Fibroblast of lung (primary cell): ENCODE results near the gene LHX4. TPM values are rescaled to one million over a fixed set of nuclear protein-coding genes. Genes with fewer than 3 reads are reported as not detected.

Experiments used
- DNase-seq, 2 donors: peaks; one replicate each; pipeline versions ENCODE4 v3.0.0 to v3.0.0-alpha.2; 2010; ENCODE audit warnings: low read depth in 2 of 2
- H2AFZ ChIP-seq: 2 replicates; pipeline ENCODE4 v1.5.1; 2012; ENCODE audit warnings: low read length, control low read depth, inconsistent platforms
- H3K27ac ChIP-seq: 2 replicates; pipeline ENCODE4 v1.5.1; 2011; ENCODE audit warnings: low read length, control low read depth; ENCODE audit not compliant: insufficient read depth
- H3K27me3 ChIP-seq: 2 replicates; pipeline ENCODE4 v1.5.1; 2011; ENCODE audit warnings: mild to moderate bottlenecking, low read length; ENCODE audit not compliant: control insufficient read depth, insufficient read depth
- H3K36me3 ChIP-seq: 2 replicates; pipeline ENCODE4 v1.5.1; 2011; ENCODE audit warnings: low read length; ENCODE audit not compliant: control insufficient read depth, insufficient read depth
- H3K4me1 ChIP-seq: 2 replicates; pipeline ENCODE4 v1.5.1; 2011; ENCODE audit warnings: low read length; ENCODE audit not compliant: control insufficient read depth, insufficient read depth; ENCODE audit errors: extremely low read depth
- H3K4me2 ChIP-seq: 2 replicates; pipeline ENCODE4 v1.5.1; 2011; ENCODE audit warnings: low read length, control low read depth; ENCODE audit not compliant: insufficient read depth; ENCODE audit errors: extremely low read depth
- H3K4me3 ChIP-seq, 4 experiments: fragments of 200-600 bp in 1 of 4; sonication (generic) in 1 of 4; replicated peaks in 1 of 4; 2 replicates each; pipeline ENCODE4 v1.5.1; 2011 to 2016; ENCODE audit warnings: low read length in 4 of 4, low read depth in 3 of 4, mild to moderate bottlenecking in 3 of 4, control low read depth in 2 of 4, inconsistent platforms in 1 of 4, mixed read lengths in 1 of 4; ENCODE audit not compliant: insufficient read depth in 1 of 4; ENCODE audit errors: control extremely low read depth in 1 of 4
- H3K79me2 ChIP-seq: 2 replicates; pipeline ENCODE4 v1.5.1; 2012; ENCODE audit warnings: mild to moderate bottlenecking, low read length, inconsistent platforms; ENCODE audit not compliant: control insufficient read depth, insufficient read depth
- H3K9ac ChIP-seq: 2 replicates; pipeline ENCODE4 v1.5.1; 2011; ENCODE audit warnings: mild to moderate bottlenecking, low read length, control low read depth; ENCODE audit not compliant: insufficient read depth
- H3K9me3 ChIP-seq: 2 replicates; pipeline ENCODE4 v1.5.1; 2012; ENCODE audit warnings: low read depth, low read length; ENCODE audit not compliant: control insufficient read depth, insufficient read depth
- H4K20me1 ChIP-seq: 2 replicates; pipeline ENCODE4 v1.5.1; 2011; ENCODE audit warnings: low read length; ENCODE audit not compliant: control insufficient read depth, insufficient read depth; ENCODE audit errors: extremely low read depth
- CTCF ChIP-seq, 2 donors: IDR thresholded peaks in 1 of 2; conservative IDR thresholded peaks in 1 of 2; 1 replicate in 1 of 2; 2 replicates in 1 of 2; pipeline ENCODE4 v1.5.1; 2011 to 2012; ENCODE audit warnings: low read length in 2 of 2, control low read depth in 1 of 2, inconsistent platforms in 1 of 2, low read depth in 1 of 2, mild to moderate bottlenecking in 1 of 2
- EZH2 ChIP-seq: IDR thresholded peaks from 2 replicates; pipeline ENCODE4 v1.5.1; 2012; ENCODE audit warnings: low read length, control low read depth, mild to moderate bottlenecking; ENCODE audit errors: missing control alignments
- polyA plus RNA-seq, 2 donors: library from polyadenylated mRNA; depleted of rRNA in 1 of 2; stranded (reverse) in 1 of 2; unstranded in 1 of 2; fragments of >200 nt; gene quantifications; 2 replicates each; pipeline ENCODE4 v1.2.1, GENCODE V29; 2011 to 2012; ENCODE audit warnings: missing spikeins in 1 of 2
- total RNA-seq: library from RNA; depleted of rRNA; stranded (reverse); fragments of >200 nt; gene quantifications from 2 replicates; pipeline ENCODE4 v1.2.1, GENCODE V29; 2014

LHX4 gene
- total and polyA plus RNA-seq, 2 donors (not counting 1 experiment from before 2014, with no cell fraction given): 0.03 to 0.33 TPM

GRCh38 chr1:180194048-180194425, 36.0 kb upstream of the LHX4 start:
- H3K4me1 ChIP-seq: no peaks in the 10 kb centered on the region
- H3K4me2 ChIP-seq: no peak overlapping the region
- TF ChIP-seq EZH2: no peak
- no peak for TF ChIP-seq CTCF (conservative IDR thresholded peaks at IDR 0.05 in 1 of 2, IDR thresholded peaks at IDR 0.05 in 1 of 2; ENCODE audit: low read depth in 1 of 2, low read length in 2 of 2)
- peaks cover 59% of the 10 kb centered on the region for H3K36me3 ChIP-seq
- no peak overlapping the region for H3K4me3 ChIP-seq
- no peak overlapping the region for H2AFZ ChIP-seq
- DNase-seq: no peak
- no peaks in the 10 kb centered on the region for H4K20me1 ChIP-seq
- no peak overlapping the region for H3K9ac ChIP-seq
- no peaks in the 10 kb centered on the region for H3K27me3 ChIP-seq
- no peak overlapping the region for H3K27ac ChIP-seq
- no peaks in the 10 kb centered on the region for H3K9me3 ChIP-seq
- no peaks in the 10 kb centered on the region for H3K79me2 ChIP-seq

- H3K4me3 ChIP-seq: no peak overlapping the region
- H4K20me1 ChIP-seq: no peaks in the 10 kb centered on the region
- H3K4me2 ChIP-seq: no peak overlapping the region
- no peak for TF ChIP-seq CTCF (conservative IDR thresholded peaks at IDR 0.05 in 1 of 2, IDR thresholded peaks at IDR 0.05 in 1 of 2; ENCODE audit: low read depth in 1 of 2, low read length in 2 of 2)
- no peak overlapping the region for H2AFZ ChIP-seq
- H3K79me2 ChIP-seq: no peaks in the 10 kb centered on the region
- H3K9me3 ChIP-seq: no peaks in the 10 kb centered on the region
- no peak overlapping the region for H3K27ac ChIP-seq
- no peak overlapping the region for H3K9ac ChIP-seq
- H3K27me3 ChIP-seq: no peaks in the 10 kb centered on the region
- no peak for DNase-seq
- no peaks in the 10 kb centered on the region for H3K4me1 ChIP-seq
- H3K36me3 ChIP-seq: peaks cover 56% of the 10 kb centered on the region
Observed at GRCh38 chr1:180194546-180195207, 35.4 kb upstream of the LHX4 start.

GRCh38 chr1:180195401-180195800, 34.7 kb upstream of the LHX4 start:
- H3K9me3 ChIP-seq: no peaks in the 10 kb centered on the region
- H3K36me3 ChIP-seq: peaks cover 52% of the 10 kb centered on the region
- no peak overlapping the region for H3K9ac ChIP-seq
- no peak for DNase-seq
- no peak overlapping the region for H3K4me2 ChIP-seq
- no peak overlapping the region for H3K27ac ChIP-seq
- no peaks in the 10 kb centered on the region for H3K27me3 ChIP-seq
- H4K20me1 ChIP-seq: no peaks in the 10 kb centered on the region
- no peaks in the 10 kb centered on the region for H3K4me1 ChIP-seq
- no peaks in the 10 kb centered on the region for H3K79me2 ChIP-seq
- TF ChIP-seq EZH2 (no peak), CTCF (conservative IDR thresholded peaks at IDR 0.05 in 1 of 2, IDR thresholded peaks at IDR 0.05 in 1 of 2; ENCODE audit: low read depth in 1 of 2, low read length in 2 of 2) (no peak)
- H3K4me3 ChIP-seq: no peak overlapping the region
- H2AFZ ChIP-seq: no peak overlapping the region
